H9 (cell line): Measurements from ENCODE around the gene TTBK1. TPM values are rescaled to one million over a fixed set of nuclear protein-coding genes. Genes with fewer than 3 reads are reported as not detected.

Experiments
- DNase-seq: peaks from one replicate; pipeline ENCODE4 v3.0.0-alpha.2; 2017
- H2AFZ ChIP-seq: one replicate; pipeline ENCODE4 v1.6.1; 2013; ENCODE audit warnings: mild to moderate bottlenecking, low read length, control low read depth, moderate library complexity
- H2AK5ac ChIP-seq: 2 replicates; pipeline ENCODE4 v1.6.1; 2013; ENCODE audit warnings: low read length, control low read depth, mixed read lengths; ENCODE audit not compliant: insufficient read length
- H2BK120ac ChIP-seq: one replicate; pipeline ENCODE4 v1.6.1; 2013; ENCODE audit warnings: low read depth, mild to moderate bottlenecking, low read length, control low read depth, inconsistent platforms; ENCODE audit not compliant: poor library complexity, severe bottlenecking
- H2BK12ac ChIP-seq: 2 replicates; pipeline ENCODE4 v1.6.1; 2013; ENCODE audit warnings: low read length, control low read depth, mixed read lengths, low read depth; ENCODE audit not compliant: insufficient read length
- H2BK15ac ChIP-seq: 2 replicates; pipeline ENCODE4 v1.6.1; 2013; ENCODE audit warnings: low read depth, low read length, control low read depth
- H2BK20ac ChIP-seq: one replicate; pipeline ENCODE4 v1.6.1; 2013; ENCODE audit warnings: low read depth, mild to moderate bottlenecking, low read length, control low read depth, inconsistent platforms; ENCODE audit not compliant: poor library complexity, severe bottlenecking
- H2BK5ac ChIP-seq: 2 replicates; pipeline ENCODE4 v1.6.1; 2013; ENCODE audit warnings: low read length, control low read depth, mixed read lengths; ENCODE audit not compliant: insufficient read length
- H3K14ac ChIP-seq: 2 replicates; pipeline ENCODE4 v1.6.1; 2013; ENCODE audit warnings: low read length, control low read depth; ENCODE audit not compliant: insufficient read depth
- H3K18ac ChIP-seq: 2 replicates; pipeline ENCODE4 v1.6.1; 2013; ENCODE audit warnings: low read depth, mild to moderate bottlenecking, mixed read lengths, low read length, control low read depth; ENCODE audit not compliant: insufficient read length
- H3K23ac ChIP-seq: 2 replicates; pipeline ENCODE4 v1.6.1; 2013; ENCODE audit warnings: low read length, control low read depth, mixed read lengths, low read depth; ENCODE audit not compliant: insufficient read length
- H3K23me2 ChIP-seq: 2 replicates; pipeline ENCODE4 v1.6.1; 2013; ENCODE audit warnings: low read depth, mild to moderate bottlenecking, mixed read lengths, low read length, control low read depth; ENCODE audit not compliant: insufficient read length, poor library complexity, severe bottlenecking
- H3K27ac ChIP-seq: 2 replicates; pipeline ENCODE4 v1.5.1; 2013; ENCODE audit warnings: low read length, control low read depth, mixed read lengths, low read depth; ENCODE audit not compliant: insufficient read length
- H3K27me3 ChIP-seq: 2 replicates; pipeline ENCODE4 v1.6.1; 2013; ENCODE audit warnings: low read length, control low read depth, inconsistent platforms; ENCODE audit not compliant: insufficient read depth
- H3K4ac ChIP-seq: 2 replicates; pipeline ENCODE4 v1.6.1; 2013; ENCODE audit warnings: low read depth, mild to moderate bottlenecking, control low read depth, inconsistent platforms, low read length, moderate library complexity
- H3K4me1 ChIP-seq: 2 replicates; pipeline ENCODE4 v1.6.1; 2013; ENCODE audit warnings: low read length, control low read depth, inconsistent platforms; ENCODE audit not compliant: insufficient read depth
- H3K4me2 ChIP-seq: 2 replicates; pipeline ENCODE4 v1.6.1; 2013; ENCODE audit warnings: low read length, control low read depth, mixed read lengths; ENCODE audit not compliant: insufficient read length, insufficient read depth
- H3K56ac ChIP-seq: 2 replicates; pipeline ENCODE4 v1.6.1; 2013; ENCODE audit warnings: low read depth, mild to moderate bottlenecking, mixed read lengths, low read length, control low read depth; ENCODE audit not compliant: insufficient read length
- H3K79me1 ChIP-seq: 2 replicates; pipeline ENCODE4 v1.6.1; 2013; ENCODE audit warnings: low read depth, mild to moderate bottlenecking, moderate library complexity, low read length, control low read depth, inconsistent platforms; ENCODE audit not compliant: insufficient read depth, poor library complexity, severe bottlenecking
- H3K79me2 ChIP-seq: 2 replicates; pipeline ENCODE4 v1.6.1; 2013; ENCODE audit warnings: low read length, control low read depth, inconsistent platforms; ENCODE audit not compliant: insufficient read depth
- H3K9ac ChIP-seq: 2 replicates; pipeline ENCODE4 v1.6.1; 2013; ENCODE audit warnings: low read length, control low read depth, mixed read lengths; ENCODE audit not compliant: insufficient read length; ENCODE audit errors: extremely low read depth
- H3K9me3 ChIP-seq: one replicate; pipeline ENCODE4 v1.6.1; 2013; ENCODE audit warnings: low read depth, low read length, inconsistent platforms; ENCODE audit not compliant: control insufficient read depth
- H3T11ph ChIP-seq: one replicate; pipeline ENCODE4 v1.6.1; 2013; ENCODE audit warnings: mild to moderate bottlenecking, low read length, control low read depth, inconsistent platforms
- H4K20me1 ChIP-seq: one replicate; pipeline ENCODE4 v1.6.1; 2013; ENCODE audit not compliant: control insufficient read depth, insufficient read length, insufficient read depth
- H4K5ac ChIP-seq: 2 replicates; pipeline ENCODE4 v1.6.1; 2013; ENCODE audit warnings: low read depth, mild to moderate bottlenecking, mixed read lengths, low read length, control low read depth; ENCODE audit not compliant: insufficient read length
- H4K8ac ChIP-seq: replicated peaks from 2 replicates; pipeline ENCODE4 v1.6.1; 2013; ENCODE audit warnings: low read length, control low read depth, mixed read lengths, low read depth; ENCODE audit not compliant: insufficient read length
- H4K91ac ChIP-seq: 2 replicates; pipeline ENCODE4 v1.6.1; 2013; ENCODE audit warnings: low read depth, mild to moderate bottlenecking, moderate library complexity, mixed read lengths, low read length, control low read depth; ENCODE audit not compliant: insufficient read length
- H3K27ac Mint-ChIP-seq, 3 experiments: 2 replicates in 2 of 3; 3 replicates in 1 of 3; pipeline ENCODE4 v1.8.0; 2020 to 2021; ENCODE audit warnings: mixed read lengths in 3 of 3, mild to moderate bottlenecking in 1 of 3, moderate library complexity in 1 of 3
- H3K27me3 Mint-ChIP-seq: 2 replicates; pipeline ENCODE4 v1.8.0; 2021; ENCODE audit warnings: low read depth, mild to moderate bottlenecking, moderate library complexity, mixed read lengths
- H3K36me3 Mint-ChIP-seq, 3 experiments: 2 replicates in 2 of 3; 3 replicates in 1 of 3; pipeline ENCODE4 v1.8.0; 2020 to 2021; ENCODE audit warnings: low read depth in 3 of 3, mixed read lengths in 3 of 3; ENCODE audit not compliant: insufficient read depth in 1 of 3
- H3K4me1 Mint-ChIP-seq, 2 experiments: 2 replicates each; pipeline ENCODE4 v1.8.0; 2020; ENCODE audit warnings: mixed read lengths in 2 of 2
- H3K4me3 Mint-ChIP-seq, 2 experiments: 2 replicates in 1 of 2; 3 replicates in 1 of 2; pipeline ENCODE4 v1.8.0; 2020 to 2021; ENCODE audit warnings: mild to moderate bottlenecking in 2 of 2, mixed read lengths in 2 of 2, moderate library complexity in 1 of 2
- H3K9me3 Mint-ChIP-seq, 2 experiments: 2 replicates in 1 of 2; 3 replicates in 1 of 2; pipeline ENCODE4 v1.8.0; 2020; ENCODE audit warnings: mild to moderate bottlenecking in 2 of 2, mixed read lengths in 2 of 2, moderate library complexity in 1 of 2
- CTCF ChIP-seq: fragments of 200-600 bp; sonication (generic); conservative IDR thresholded peaks from 3 replicates; pipeline ENCODE4 v1.8.0; 2021; ENCODE audit warnings: antibody characterized with exemption, mild to moderate bottlenecking
- WGBS: extraction: QIAGEN DNeasy Blood & Tissue Kit; methylation state at CpG from one replicate; pipeline ENCODE4 v1.1.7; 2013; ENCODE audit warnings: missing lambda C conversion rate, low lambda C conversion rate, mixed read lengths; ENCODE audit not compliant: insufficient read length; ENCODE audit errors: extremely low coverage; 5-methylcytosine and 5-hydroxymethylcytosine counted together
- total RNA-seq: library from RNA; stranded (reverse); gene quantifications from 2 replicates; pipeline ENCODE4 v1.2.1, GENCODE V29; 2021

The TTBK1 gene
- total RNA-seq, 1 experiment from 2014 or later = 1.6 TPM

GRCh38 chr6:43217351-43217750, 25.9 kb upstream of the TTBK1 start:
- Mint-ChIP-seq H3K4me3 (no peak overlapping the region; a peak in 1 of 5 replicates), H3K36me3 (peaks cover 0 to 2% (median 2%) of the 10 kb centered on the region in 3 experiments; a peak in 2 of 7 replicates), H3K27me3 (peaks cover 3% of the 10 kb centered on the region), H3K4me1 (peaks cover 5 to 9% of the 10 kb centered on the region in 2 experiments; a peak in 3 of 4 replicates), H3K27ac (no peak overlapping the region; a peak in 1 of 7 replicates), H3K9me3 (no peaks in the 10 kb centered on the region)
- H3K23me2 ChIP-seq = no peaks in the 10 kb centered on the region
- no peak for TF ChIP-seq CTCF
- no peak overlapping the region for H4K5ac ChIP-seq
- no CpG with 5 or more reads among the region's 5 CpGs for WGBS
- no peak overlapping the region for H2BK15ac ChIP-seq
- H2AK5ac ChIP-seq = no peak overlapping the region
- no peak overlapping the region for H2BK12ac ChIP-seq
- H2AFZ ChIP-seq = no peak overlapping the region
- no peak overlapping the region for H3K27ac ChIP-seq
- no peaks in the 10 kb centered on the region for H3K27me3 ChIP-seq
- no peak overlapping the region for H3K56ac ChIP-seq
- no peak overlapping the region for H3K23ac ChIP-seq
- no peaks in the 10 kb centered on the region for H3K9me3 ChIP-seq
- no peak overlapping the region for H4K91ac ChIP-seq
- H2BK5ac ChIP-seq = no peak overlapping the region
- no peak overlapping the region for H3K4me2 ChIP-seq
- no peak overlapping the region for H3K18ac ChIP-seq
- H3K9ac ChIP-seq = no peak overlapping the region
- no peaks in the 10 kb centered on the region for H4K20me1 ChIP-seq
- H3K4me1 ChIP-seq = no peaks in the 10 kb centered on the region; the same call in 1 of the 2 replicates
- DNase-seq = no peak
- no peak overlapping the region for H4K8ac ChIP-seq
- no peaks in the 10 kb centered on the region for H3K79me2 ChIP-seq
- no peak overlapping the region for H2BK20ac ChIP-seq
- H3K14ac ChIP-seq = no peak overlapping the region
- H3K4ac ChIP-seq = no peak overlapping the region
- H3K79me1 ChIP-seq = no peaks in the 10 kb centered on the region
- H2BK120ac ChIP-seq = no peak overlapping the region
- no peak overlapping the region for H3T11ph ChIP-seq
